Hematopoietic multipotent progenitor cell treated with erythropoietin and hydrocortisone succinate and interleukin-3 and kit ligand, for 8 days (in vitro differentiated cells): Measurements from ENCODE around the gene GFER.
"Not testable (repeated sequence)": the region's sequence is repeated elsewhere in the genome, so short reads cannot be mapped to it uniquely, and the experiment has no call there.

ENCODE experiments used
- DNase-seq: peaks from one replicate; pipeline ENCODE4 v3.0.0-alpha.2; 2015

GFER gene

GRCh38 chr16:1983544-1984346 lies at the start of gene GFER:
TSS of gene GFER (plus strand) at chr16:1984193. CDS start at chr16:1984219, 26 bp downstream.
- DNase-seq: peak; percentile 82

DNA sequence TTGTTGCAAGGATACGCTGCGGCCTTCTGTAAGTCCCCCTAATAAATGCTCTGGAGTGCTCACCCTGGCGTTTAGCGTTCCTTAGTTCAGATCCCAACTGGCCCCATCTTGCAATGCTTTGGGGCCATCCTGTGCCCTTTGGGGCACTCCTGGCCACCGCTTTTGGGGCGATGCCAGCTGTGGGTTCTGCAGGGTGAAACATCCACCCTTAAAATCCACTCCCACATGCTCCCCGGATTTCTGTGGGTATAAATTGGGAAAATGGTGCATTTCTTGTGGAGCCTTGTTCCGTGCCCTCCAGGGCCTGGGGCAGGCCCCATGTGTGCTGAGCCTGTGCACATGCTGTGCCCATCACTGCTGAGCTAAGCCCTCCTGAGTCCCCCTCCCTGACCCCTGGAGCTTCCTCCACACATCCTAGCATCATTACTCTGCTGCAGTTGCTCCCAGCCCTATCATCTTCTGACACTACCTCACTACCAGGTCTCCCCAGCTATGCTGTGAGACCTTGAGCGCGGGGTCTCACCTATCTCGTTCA lies 47.0 kb upstream of the GFER start:
- no peak for DNase-seq

- no peak for DNase-seq
These were observed 45.7 kb upstream of the GFER start for GRCh38 chr16:1938316-1938715.

DNA sequence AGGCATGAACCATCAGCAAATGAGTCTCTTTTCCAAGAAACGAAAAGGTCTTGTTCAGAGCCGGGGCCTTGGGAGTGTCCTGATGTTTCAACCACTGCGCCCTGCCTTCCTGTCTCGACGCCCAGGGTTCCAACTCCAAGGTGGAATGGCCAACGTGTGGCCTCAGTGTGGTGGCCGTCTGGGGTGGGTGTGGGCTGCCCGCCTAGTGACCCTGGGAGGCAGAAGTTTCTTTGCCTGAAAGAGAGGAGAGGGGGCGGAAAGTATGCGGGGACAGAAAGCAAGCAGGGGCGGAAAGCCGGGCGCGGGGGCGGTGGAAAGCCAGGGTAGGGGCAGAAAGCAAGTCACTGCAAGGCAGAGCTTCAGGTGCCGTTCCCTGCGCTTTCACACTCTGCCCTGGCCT lies 45.1 kb upstream of the GFER start:
- no peak for DNase-seq

DNA sequence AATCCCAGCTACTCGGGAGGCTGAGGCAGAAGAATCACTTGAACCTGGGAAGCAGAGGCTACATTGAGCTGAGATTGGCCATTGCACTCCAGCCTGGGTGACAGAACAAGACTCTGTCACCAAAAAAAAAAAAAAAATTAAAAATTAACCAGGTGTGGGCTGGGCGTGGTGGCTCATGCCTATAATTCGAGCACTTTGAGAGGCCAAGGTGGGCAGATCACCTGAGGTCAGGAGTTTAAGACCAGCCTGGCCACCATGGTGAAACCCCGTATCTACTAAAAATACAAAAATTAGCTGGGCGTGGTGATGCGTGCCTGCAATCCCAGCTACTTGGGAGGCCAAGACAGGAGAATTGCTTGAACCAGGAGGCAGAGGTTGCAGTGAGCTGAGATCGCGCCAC lies 44.2 kb upstream of the GFER start:
- DNase-seq: not testable (repeated sequence)

DNA sequence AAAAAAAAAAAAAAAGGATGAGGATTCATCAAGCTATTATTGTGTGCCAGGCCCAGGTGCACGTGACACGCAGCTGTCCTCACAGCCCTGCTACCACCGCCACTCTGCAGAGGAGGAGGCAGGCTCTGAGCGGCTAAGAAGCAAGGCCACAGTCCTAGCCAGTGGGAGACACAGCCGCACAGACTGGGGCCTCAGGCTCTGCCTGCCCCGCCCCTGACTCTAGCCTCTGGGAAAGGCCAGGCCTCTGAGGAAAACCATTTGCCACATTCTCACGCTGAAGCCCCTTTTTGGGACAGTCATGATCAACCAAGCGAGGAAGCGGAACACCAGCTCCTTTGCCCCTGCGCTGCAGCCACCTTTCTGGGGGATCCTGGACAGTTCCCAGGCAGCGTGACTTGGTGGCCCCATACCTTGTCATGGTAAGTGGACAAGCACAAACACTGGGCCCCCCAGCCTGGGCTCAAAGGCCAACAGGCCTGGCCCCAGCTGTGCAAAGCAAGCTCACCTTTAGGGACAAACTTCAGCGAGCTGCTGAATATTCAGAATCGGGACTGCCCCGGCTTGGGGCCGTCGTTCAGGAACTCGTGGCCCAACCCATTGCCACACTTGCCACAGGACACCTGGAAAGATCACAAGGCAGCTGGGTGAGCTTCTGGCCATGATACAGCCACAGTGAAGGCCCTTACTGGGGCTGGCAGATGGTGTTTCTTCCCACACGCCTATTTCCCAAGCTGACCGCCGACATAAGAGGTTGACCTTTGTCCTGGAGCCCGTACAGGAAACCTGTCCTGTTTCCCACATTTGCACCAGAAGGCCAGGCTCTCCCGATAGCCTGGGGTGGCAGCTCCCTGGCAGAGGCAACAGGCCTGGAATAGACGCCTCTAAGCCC lies 43.5 kb upstream of the GFER start:
- DNase-seq: no peak

- DNase-seq: no peak
These were observed 42.6 kb upstream of the GFER start for GRCh38 chr16:1941162-1942046.

DNA sequence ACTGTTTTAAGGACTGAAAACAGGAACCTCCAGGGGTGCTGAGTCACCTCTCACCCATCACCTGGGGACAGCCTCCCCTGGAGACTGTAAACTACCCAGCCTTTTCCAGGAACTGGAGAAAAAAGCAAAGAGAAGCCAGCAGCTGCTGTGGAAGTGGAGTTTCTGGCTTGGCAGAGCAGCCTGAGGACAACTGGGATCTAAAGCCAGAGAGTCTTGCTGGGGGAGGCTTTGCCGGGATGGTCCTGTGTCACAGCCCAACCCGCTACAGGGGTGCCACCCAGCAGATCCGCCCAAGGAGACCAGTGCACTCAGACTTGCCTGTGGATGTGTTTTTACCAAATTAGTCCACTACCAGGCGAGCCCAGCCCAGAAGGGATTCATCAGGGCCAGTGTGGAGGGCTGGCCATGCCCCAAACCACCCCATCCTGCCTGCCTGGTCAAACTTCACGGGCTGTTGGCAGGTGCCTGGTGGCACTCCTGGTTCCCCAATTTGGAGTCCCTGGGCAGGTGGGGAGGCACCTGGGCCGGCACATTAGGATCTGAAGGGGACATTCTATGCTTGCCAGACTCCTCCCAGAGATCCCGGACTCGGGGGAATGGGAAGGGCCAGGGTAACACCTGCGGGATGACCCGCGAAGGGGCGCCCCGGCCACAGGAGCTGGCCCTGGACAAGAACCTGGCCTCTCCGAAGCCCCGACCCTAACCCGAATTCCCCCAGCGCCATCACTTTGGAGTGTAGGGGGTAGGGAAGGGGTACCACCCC lies 41.8 kb upstream of the GFER start:
- peak; percentile 29 for DNase-seq

DNA sequence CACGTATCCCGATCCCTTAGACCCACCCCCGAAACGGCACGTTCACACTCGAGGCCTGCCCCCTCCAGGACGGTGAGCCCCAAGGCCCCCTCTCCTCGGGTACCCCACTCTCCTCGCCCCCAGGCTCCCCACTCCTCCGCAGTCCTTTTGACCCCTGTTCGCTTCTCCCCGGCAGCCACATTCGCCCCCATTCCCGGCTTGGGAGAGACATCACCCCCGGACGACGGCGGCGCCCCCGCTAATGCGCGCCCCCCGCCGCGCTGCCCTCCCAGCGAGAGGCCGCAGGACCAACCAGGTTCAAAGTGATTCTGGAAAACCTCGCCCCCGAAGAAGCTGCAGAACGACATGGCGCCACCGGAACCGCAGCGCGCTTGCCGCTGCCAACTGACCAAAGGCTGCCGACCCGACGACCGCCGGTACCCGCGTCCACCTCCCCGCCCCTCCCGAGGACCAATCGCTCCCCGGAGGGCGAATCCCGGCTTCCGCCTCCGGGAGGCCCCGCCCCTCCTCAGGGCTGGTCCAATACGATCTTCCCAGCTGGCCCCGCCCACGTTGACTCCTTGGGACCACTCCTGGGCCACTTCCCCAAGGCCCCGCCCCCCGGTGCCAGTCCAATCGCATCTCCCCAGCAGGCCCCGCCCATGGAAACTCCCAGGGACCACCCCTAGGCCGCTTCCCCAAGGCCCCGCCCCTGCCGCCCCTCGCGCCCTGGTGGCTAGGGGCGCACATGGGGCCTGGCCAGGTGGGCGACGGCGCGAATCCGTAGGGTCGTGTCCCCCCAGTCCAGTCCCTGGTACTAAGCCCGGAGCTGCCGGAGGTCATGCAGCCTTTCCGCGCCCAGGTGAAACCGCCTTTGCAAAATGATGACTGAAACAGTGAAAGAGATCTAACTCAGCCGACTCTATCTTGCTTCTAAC lies 40.9 kb upstream of the GFER start, which contains the start of gene MSRB1:
TSS of gene MSRB1 (minus strand) at position 390 of the 917 bp plus-strand sequence. CDS start at position 347, 43 bp downstream.
- DNase-seq: peak; percentile 98

GRCh38 chr16:1944612-1945199 lies 39.3 kb upstream of the GFER start:
- DNase-seq: no peak

- DNase-seq: no peak
These were observed 38.2 kb upstream of the GFER start for GRCh38 chr16:1945559-1946391.

DNA sequence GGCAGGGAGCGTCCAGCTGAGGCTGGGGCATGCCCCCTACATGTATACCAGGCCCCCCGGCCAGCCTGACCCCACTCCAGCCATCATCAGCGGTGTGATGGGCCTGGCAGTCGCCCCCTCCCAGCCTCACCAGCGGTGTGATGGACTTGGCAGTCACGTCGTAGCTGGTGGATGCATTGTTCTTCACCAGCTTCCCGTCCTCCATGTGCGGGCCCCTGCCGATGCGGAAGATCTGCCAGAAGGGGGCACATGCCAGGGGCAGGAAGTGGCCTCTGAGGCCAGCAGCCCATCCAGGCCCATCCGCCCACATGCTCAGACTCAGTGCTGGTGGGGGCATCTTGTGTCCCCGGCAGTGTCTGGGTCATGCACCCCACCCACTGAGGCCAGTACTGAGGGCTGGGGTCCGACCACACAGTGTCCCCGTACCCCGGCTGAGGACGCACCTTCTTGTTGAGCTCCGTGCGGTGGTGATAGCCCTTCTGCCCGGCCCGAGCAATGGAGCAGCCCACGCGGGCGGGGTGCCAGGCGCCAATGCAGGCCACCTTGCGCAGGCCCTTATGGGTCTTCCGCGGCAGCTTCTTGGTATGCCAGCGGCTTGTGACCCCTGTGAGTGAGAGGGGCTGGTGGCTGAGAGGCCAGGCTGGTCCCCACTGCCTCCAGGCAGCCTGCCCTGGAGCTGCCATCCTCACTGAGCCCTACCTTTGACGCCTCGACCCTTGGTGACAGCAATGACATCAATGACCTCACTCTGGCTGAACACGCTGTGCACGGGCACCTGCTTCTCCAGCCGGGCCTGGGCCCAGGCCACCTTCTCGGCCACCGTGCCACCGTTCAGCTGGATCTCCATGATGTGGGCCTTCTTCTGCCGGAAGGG lies 37.3 kb upstream of the GFER start:
- DNase-seq: no peak

DNA sequence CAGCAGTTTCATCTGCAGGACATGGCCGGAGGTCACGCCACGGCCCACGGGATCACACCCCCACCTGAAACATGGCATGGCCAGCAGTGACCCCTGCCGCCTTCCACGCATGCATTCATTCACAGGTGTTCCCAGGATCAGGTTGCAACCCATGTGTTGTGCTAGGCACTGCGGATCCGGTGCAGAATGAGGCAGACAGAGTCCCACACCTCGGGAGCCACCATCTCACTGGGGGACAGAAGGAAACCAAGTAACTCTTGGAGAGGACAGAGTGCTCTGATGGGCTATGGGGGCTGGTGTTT lies 36.7 kb upstream of the GFER start:
- no peak for DNase-seq

DNA sequence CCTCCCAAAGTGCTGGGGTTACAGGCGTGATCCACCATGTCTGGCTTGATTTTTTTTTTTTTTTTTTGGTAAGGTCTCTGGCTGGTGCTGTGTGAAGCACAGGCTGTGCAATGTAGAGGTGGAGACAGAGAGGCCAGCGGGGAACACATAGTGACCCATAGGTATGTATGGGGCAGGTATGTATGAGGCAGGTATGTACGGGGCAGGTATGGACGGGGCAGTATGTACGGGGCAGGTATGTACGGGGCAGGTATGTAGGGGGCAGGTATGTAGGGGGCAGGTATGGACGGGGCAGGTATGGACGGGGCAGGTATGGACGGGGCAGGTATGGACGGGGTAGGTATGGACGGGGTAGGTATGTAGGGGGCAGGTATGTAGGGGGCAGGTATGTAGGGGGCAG lies 34.5 kb upstream of the GFER start:
- no peak for DNase-seq

DNA sequence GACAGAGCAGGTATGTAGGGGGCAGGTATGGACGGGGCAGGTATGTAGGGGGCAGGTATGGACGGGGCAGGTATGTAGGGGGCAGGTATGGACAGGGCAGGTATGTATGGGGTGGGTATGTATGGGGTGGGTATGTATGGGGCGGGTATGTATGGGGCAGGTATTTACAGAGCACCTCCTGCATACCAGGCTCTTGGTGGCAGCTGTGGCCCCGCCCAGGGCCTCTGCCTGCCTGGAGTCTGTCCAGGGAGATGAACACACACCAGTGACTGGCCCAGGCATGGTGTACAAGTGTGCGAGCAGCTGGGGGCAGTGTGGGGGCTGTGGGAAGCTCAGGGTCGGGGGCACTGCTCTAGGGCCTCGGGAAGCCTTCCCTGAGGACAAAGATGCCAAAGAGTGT lies 33.9 kb upstream of the GFER start:
- no peak for DNase-seq

DNA sequence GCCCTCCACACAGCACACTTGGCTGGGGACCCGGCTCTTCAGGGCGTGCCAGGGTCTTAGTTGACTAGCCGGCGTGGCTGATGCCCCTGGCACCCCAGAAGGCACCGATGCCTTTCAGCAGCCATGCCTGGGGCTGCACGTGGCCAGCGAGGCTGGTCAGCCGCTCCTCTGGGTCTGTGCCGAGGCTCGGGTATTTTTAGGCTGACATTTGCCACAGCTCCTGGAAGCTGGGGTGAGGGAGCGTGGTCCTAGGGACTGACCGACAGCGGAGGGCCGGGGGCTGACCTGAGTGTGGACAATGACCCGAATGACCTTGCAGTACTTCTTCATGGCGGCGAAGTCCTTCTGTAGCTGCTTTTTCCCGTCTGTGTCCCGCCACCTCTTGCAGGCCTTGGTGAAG lies 33.4 kb upstream of the GFER start:
- DNase-seq: no peak

DNA sequence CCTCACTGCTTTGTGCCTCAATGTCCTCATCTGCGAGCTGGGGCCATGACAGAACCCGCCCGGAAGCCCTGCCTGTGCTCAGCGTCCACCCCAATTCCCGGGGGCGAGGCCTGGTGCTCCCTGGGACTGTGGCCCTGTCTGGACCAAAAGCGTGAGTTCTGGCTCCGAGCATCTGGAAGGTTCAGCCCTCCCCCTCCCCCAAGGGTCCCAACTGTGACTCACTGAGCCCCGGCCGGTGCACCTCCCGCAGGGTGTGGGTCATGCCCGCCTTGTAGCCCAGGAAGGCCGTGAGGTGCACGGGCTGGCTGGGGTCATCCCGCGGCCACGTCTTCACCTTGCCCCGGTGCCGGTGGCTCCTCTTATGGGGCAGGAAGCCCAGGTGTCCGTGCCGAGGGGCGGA lies 30.3 kb upstream of the GFER start:
- DNase-seq: no peak

DNA sequence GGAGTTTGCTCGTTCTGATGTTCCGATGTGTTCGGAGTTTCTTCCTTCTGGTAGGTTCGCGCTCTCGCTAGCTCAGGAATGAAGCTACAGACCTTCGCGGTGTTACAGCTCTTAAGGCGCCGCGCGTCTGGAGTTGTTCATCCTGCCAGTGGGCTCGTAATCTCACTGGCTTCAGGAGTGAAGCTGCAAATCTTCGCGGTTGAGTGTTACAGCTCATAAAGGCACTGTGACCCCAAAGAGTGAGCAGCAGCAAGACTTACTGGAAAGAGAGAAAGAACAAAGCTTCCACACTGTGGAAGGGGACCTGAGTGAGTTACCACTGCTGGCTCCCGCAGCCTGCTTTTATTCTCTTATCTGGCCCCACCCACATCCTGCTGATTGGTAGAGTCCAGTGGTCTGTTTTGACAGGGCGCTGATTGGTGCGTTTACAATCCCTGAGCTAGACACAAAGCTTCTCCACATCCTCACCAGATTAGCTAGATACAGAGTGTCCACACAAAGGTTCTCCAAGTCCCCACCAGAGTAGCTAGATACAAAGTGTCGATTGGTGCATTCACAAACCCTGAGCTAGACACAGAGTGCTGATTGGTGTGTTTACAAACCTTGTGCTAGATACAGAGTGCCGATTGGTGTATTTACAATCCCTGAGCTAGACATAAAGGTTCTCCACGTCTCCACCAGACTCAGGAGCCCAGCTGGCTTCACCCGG lies 26.4 kb upstream of the GFER start:
- not testable (repeated sequence) for DNase-seq
